HG03095 (cell line): ENCODE data around the gene DLGAP4.

Source experiments
- ATAC-seq: cut with Tn5 transposase; IDR thresholded peaks from one replicate; pipeline ENCODE4 v1.9.1; 2021; ENCODE audit warnings: moderate library complexity; ENCODE audit not compliant: unreplicated experiment

DLGAP4 gene, protein sequence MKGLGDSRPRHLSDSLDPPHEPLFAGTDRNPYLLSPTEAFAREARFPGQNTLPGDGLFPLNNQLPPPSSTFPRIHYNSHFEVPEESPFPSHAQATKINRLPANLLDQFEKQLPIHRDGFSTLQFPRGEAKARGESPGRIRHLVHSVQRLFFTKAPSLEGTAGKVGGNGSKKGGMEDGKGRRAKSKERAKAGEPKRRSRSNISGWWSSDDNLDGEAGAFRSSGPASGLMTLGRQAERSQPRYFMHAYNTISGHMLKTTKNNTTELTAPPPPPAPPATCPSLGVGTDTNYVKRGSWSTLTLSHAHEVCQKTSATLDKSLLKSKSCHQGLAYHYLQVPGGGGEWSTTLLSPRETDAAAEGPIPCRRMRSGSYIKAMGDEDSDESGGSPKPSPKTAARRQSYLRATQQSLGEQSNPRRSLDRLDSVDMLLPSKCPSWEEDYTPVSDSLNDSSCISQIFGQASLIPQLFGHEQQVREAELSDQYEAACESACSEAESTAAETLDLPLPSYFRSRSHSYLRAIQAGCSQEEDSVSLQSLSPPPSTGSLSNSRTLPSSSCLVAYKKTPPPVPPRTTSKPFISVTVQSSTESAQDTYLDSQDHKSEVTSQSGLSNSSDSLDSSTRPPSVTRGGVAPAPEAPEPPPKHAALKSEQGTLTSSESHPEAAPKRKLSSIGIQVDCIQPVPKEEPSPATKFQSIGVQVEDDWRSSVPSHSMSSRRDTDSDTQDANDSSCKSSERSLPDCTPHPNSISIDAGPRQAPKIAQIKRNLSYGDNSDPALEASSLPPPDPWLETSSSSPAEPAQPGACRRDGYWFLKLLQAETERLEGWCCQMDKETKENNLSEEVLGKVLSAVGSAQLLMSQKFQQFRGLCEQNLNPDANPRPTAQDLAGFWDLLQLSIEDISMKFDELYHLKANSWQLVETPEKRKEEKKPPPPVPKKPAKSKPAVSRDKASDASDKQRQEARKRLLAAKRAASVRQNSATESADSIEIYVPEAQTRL

GRCh38 chr20:36305602-36306551 lies at the start of gene DLGAP4:
Gene DLGAP4 (plus strand): TSS chr20:36306339. CDS start chr20:36431718, 125,379 bp downstream.
- ATAC-seq: no peak

DNA sequence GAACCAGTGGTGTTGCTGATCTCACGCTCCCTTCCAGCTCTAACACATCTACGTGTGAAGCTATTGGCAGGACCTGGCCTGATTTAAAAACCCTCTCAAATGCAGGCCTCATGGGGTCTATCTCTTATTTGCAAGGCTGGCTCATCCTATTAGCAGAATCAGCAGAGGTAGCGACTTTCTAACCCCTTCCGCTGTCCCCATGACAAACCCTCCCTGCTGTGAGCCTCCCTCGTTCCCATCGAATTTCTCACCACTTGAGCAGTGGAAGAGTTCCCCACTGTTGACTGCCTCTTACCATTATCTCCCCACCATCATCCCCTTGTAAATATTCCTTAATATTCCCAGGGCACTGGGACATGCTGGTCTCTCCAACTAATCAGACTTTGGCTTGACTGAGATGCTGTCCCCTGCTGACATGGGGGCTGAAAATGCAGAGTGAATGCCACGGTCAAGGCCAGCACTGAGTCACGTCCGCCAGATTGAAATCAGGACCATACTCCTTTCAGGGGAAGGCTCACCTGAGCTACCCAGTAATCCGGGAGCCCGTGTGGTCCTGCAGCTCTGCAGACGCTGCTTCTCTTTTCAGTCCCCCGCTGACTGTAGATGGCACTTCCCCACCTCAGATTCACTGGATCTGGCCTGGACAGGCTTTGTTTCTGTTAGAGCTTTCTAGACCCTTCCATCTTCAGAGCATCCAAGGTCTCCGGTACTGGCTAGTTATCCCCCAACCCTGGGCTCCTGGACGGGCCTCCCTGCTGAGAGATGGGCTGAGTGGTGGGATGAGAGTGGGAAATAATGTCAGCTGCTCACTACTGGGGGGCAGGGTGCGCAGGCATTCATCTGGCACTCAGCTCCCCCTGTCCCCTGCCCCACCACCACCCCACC lies 46.7 kb upstream of the DLGAP4 start:
- ATAC-seq: no peak

GRCh38 chr20:36260316-36260715 lies 45.8 kb upstream of the DLGAP4 start:
- ATAC-seq: no peak

DNA sequence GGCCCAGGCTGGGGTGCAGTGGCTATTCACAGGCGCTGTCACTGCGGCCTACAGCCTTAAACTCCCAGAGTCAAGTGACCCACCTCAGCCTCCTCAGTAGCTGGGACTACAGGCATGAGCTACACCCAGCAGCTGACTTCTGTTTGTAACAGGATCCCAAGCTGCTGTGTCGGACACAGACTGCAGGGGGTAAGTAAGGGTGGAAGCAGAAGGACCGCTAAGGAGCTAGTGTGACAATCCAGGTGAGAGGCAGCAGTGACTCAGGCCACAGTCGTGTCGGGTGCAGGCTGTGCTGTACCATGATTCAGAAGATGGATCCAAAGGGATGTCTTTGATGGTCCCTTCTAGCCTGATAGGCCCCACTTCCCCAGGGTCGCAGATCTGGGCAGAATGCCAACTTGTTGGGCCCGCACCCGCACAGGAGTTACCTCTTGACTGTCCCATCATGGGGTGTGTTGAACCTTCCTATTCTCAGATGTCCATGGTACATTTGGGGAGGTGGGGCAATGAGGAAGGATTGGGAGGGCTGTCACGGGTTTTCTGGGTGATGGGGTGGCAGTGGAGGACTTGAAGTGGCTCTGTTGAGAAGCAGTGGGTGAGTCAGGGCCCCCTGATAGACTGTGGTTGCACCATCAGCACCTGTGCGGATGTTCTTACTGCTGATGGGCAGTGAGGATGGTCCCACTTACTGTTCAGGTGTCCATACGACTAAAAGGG lies 44.6 kb upstream of the DLGAP4 start:
- no peak for ATAC-seq

- ATAC-seq: no peak
Observed at GRCh38 chr20:36262440-36262839, 43.7 kb upstream of the DLGAP4 start.

DNA sequence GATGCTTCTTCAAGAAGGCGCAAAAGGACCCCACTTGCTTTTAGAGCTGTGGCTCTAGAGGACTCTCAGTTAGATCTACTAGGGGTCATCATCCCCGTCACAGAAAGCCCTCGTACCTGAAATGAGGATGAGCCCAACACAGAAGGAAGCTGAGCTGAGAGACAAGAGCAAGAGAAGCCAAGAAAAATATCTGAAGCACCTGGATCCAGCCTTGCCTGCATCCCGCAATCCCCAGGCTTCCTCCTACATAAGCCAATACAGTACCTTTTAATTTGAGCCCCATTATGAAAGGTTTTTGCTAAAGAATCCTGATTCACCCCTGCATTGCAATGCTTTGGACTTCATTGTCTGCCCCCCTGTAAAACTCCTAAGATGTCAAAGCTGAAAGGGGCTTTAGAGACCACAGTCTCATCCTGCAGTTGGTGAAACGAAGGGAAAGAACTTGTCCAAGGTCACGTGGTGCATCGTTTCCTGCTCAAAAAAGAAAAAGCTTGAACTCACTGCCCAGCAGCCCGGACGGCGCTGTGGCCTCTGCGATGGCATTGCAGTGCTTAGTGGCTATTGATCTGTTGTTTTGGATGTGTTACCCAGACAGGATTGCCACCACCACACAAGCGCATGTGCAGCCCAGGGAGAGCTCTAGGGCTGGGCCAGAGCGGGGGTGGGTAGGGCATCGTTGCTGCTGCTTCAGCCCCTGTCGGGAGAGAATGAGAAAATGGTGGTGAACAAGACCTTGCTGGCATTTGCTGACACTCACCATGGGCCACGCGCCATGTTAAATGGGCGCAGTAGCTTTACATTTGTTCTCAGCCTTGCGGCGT lies 41.5 kb upstream of the DLGAP4 start:
- no peak for ATAC-seq

- ATAC-seq: no peak
Observed at GRCh38 chr20:36266189-36266588, 40.0 kb upstream of the DLGAP4 start.

DNA sequence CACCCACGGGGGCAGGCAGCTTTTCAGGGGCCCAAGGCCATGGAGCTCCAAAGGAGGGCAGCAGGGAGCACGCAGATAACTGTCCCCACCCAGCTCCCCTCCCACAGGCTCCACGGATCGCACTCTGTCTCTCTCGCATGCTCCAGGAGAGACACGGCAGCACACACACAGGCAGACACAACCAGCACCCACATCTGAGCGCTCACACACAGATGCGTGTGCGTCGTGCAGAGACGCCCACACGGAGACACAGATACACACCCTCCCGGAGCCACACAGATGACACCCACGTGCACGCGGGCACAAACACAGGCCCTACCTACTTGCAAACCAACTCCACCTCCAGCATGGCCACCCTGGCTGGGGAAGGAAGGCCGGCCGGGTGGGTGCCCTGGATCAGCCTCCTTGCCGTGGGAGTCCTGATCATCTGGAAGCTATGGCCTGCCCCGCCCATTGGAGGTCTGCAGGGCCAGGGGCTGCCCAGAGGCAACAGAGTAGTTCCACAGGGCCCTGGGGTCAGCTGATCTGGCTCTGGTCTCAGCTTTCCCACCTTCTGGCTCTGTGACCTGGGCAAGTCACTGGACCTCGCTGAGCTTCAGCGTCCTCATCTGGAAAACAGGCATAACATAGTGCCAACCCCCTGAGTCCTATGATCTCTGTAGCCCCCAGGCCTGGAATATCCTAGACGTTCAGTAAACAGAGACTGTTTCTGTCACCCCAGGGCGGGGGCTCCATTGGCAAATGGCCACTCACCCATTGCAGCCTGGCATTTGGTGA lies 38.3 kb upstream of the DLGAP4 start:
- ATAC-seq: no peak

- no peak for ATAC-seq
Observed at GRCh38 chr20:36268440-36269342, 37.4 kb upstream of the DLGAP4 start.

GRCh38 chr20:36269507-36269906 lies 36.6 kb upstream of the DLGAP4 start:
- ATAC-seq: no peak

DNA sequence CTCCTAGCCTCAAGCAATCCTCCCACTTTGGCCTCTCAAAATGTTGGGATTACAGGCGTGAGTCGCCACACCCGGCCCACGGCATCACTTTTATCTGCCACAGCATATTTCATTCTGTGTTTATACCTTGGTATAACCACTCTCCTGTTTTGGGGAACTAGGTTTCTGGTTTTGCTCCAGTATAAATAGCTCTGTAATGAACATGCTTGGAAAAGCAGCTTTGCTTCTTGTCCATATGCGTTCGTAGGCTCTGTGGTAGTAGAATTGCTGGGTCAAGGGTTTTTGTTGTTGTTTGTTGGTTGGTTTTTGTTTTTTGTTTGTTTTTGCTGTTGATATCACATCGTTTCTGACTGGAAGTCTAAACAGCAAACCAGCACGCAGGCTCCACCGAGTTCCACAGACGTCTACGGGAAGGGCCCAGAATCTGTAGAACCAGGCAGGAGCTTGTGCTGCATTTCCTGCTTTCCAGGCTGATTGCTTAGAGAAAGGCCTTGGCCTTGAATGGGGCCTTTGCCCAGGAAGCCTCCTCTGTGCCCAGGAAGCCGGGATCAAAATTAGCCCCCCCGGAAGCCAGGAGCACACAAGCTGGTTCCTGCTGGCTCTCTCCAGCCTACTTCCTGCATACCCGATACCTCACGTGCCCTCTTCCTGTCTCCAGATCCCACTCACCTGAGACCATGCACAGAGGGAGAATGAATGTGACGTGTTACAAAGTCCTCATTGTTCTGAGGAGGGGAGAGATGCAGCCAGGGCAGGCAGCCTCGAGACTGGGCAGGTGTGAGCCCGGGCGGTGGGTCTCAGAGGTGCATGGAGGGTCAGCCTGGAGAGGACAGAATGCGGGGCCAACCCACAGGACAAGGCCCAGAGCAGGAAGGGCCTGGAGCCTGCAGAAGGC lies 35.1 kb upstream of the DLGAP4 start:
- no peak for ATAC-seq

- ATAC-seq: no peak
Observed at GRCh38 chr20:36271639-36272546, 34.2 kb upstream of the DLGAP4 start.

- no peak for ATAC-seq
Observed at GRCh38 chr20:36272547-36273220, 33.5 kb upstream of the DLGAP4 start.
